DND-41 (cell line): ENCODE data around the gene USF3.

Experiments
- CTCF ChIP-seq: IDR thresholded peaks from 2 replicates; pipeline ENCODE4 v1.5.1; 2012; ENCODE audit warnings: borderline replicate concordance, low read length, moderate library complexity, mild to moderate bottlenecking; ENCODE audit not compliant: poor library complexity, severe bottlenecking; ENCODE audit errors: extremely low read depth
- EZH2 ChIP-seq: IDR thresholded peaks from 3 replicates; pipeline ENCODE4 v1.6.1; 2012; ENCODE audit warnings: borderline replicate concordance, low read depth, mild to moderate bottlenecking, moderate library complexity, low read length, inconsistent platforms; ENCODE audit not compliant: severe bottlenecking

GRCh38 chr3:113673593-113673992, 22.8 kb downstream of the USF3 start:
- TF ChIP-seq CTCF (no peak), EZH2 (no peak)
